Measurements from ENCODE around the gene PEMT.

Gene PEMT

GRCh38 chr17:17536702-17537101, 54.8 kb downstream of the PEMT start:
- DNase-seq (ENCODE audit: low read depth in 2 of 2), result no peak

GRCh38 chr17:17535957-17536356, 55.6 kb downstream of the PEMT start:
- DNase-seq (ENCODE audit: low read depth in 2 of 2), result no peak

- no peak for DNase-seq (ENCODE audit: low read depth in 2 of 2)
Measured at GRCh38 chr17:17533901-17534441, 57.5 kb downstream of the PEMT start.

- DNase-seq (ENCODE audit: low read depth in 2 of 2), result no peak
Measured at GRCh38 chr17:17532991-17533390, 58.5 kb downstream of the PEMT start.

GRCh38 chr17:17531156-17531555, 60.4 kb downstream of the PEMT start:
- no peak for DNase-seq (ENCODE audit: low read depth in 2 of 2)

- no peak for DNase-seq (ENCODE audit: low read depth in 2 of 2)
Measured at GRCh38 chr17:17528696-17529652, 62.5 kb downstream of the PEMT start.

- no peak for DNase-seq (ENCODE audit: low read depth in 2 of 2)
Measured at GRCh38 chr17:17527956-17528500, 63.5 kb downstream of the PEMT start.

GRCh38 chr17:17527534-17527933, 64.0 kb downstream of the PEMT start:
- DNase-seq (ENCODE audit: low read depth in 2 of 2), result no peak

- no peak for DNase-seq (ENCODE audit: low read depth in 2 of 2)
Measured at GRCh38 chr17:17526369-17526768, 65.1 kb downstream of the PEMT start.

- no peak for DNase-seq (ENCODE audit: low read depth in 2 of 2)
Measured at GRCh38 chr17:17525956-17526355, 65.6 kb downstream of the PEMT start.

GRCh38 chr17:17525311-17525710, 66.2 kb downstream of the PEMT start:
- DNase-seq (ENCODE audit: low read depth in 2 of 2), result no peak

- no peak for DNase-seq (ENCODE audit: low read depth in 2 of 2)
Measured at GRCh38 chr17:17523731-17524490, 67.6 kb downstream of the PEMT start.

GRCh38 chr17:17523001-17523730, 68.3 kb downstream of the PEMT start:
- DNase-seq (ENCODE audit: low read depth in 2 of 2), result no peak

GRCh38 chr17:17520599-17521232, 70.8 kb downstream of the PEMT start:
- no peak for DNase-seq (ENCODE audit: low read depth in 2 of 2)

GRCh38 chr17:17519886-17520285, 71.6 kb downstream of the PEMT start:
- no peak for DNase-seq (ENCODE audit: low read depth in 2 of 2)

GRCh38 chr17:17518951-17519350, 72.6 kb downstream of the PEMT start:
- DNase-seq (ENCODE audit: low read depth in 2 of 2), result no peak

- DNase-seq (ENCODE audit: low read depth in 2 of 2), result no peak
Measured at GRCh38 chr17:17518014-17518413, 73.5 kb downstream of the PEMT start.

GRCh38 chr17:17516941-17517720, 74.4 kb downstream of the PEMT start:
- no peak for DNase-seq (ENCODE audit: low read depth in 2 of 2)

GRCh38 chr17:17515934-17516930, 75.3 kb downstream of the PEMT start:
- no peak for DNase-seq (ENCODE audit: low read depth in 2 of 2)
